Endothelial cell of umbilical vein (primary cell): Measurements from ENCODE around the gene FAM222B.

ENCODE experiments used
- CTCF ChIP-seq, 2 donors: IDR thresholded peaks; 1 replicate in 1 of 2; 2 replicates in 1 of 2; pipeline ENCODE4 v1.5.1; 2011; ENCODE audit warnings: low read length in 2 of 2, mild to moderate bottlenecking in 2 of 2, moderate library complexity in 2 of 2, control low read depth in 1 of 2, inconsistent platforms in 1 of 2, low read depth in 1 of 2; ENCODE audit not compliant: insufficient read depth in 1 of 2; ENCODE audit errors: extremely low read depth in 1 of 2
- EZH2 ChIP-seq: IDR thresholded peaks from 2 replicates; pipeline ENCODE4 v1.6.1; 2012; ENCODE audit warnings: borderline replicate concordance, low read depth, mild to moderate bottlenecking, moderate library complexity, low read length, inconsistent platforms; ENCODE audit not compliant: severe bottlenecking
- JUN ChIP-seq: IDR thresholded peaks from 2 replicates; pipeline ENCODE4 v1.6.1; 2011; ENCODE audit warnings: borderline replicate concordance, low read depth; ENCODE audit not compliant: insufficient read length, insufficient read depth
- MYC ChIP-seq: IDR thresholded peaks from one replicate; pipeline ENCODE4 v1.6.1; 2011; ENCODE audit warnings: mild to moderate bottlenecking, low read depth, low read length
- POLR2A ChIP-seq: IDR thresholded peaks from 2 replicates; pipeline ENCODE4 v1.6.1; 2012; ENCODE audit warnings: low read depth, mild to moderate bottlenecking, control low read depth, low read length
- POLR2AphosphoS5 ChIP-seq: IDR thresholded peaks from 2 replicates; pipeline ENCODE4 v1.6.1; 2012; ENCODE audit warnings: low read depth, mild to moderate bottlenecking, control low read depth, low read length, moderate library complexity; ENCODE audit not compliant: insufficient read depth

GRCh38 chr17:28710861-28711722, 131.5 kb downstream of the FAM222B start:
- TF ChIP-seq POLR2A (peak; percentile 97), EZH2 (no peak), CTCF (IDR thresholded peaks at IDR 0.05; ENCODE audit: extremely low read depth in 1 of 2, insufficient read depth in 1 of 2, low read depth in 1 of 2, low read length in 2 of 2) (no peak), JUN (no peak), POLR2AphosphoS5 (peak; percentile 99), MYC (no peak)
